ENCODE measurements around the gene TMEM129.

GRCh38 chr4:1727117-1728031 lies 6.3 kb upstream of the TMEM129 start:
- TF ChIP-seq CTCF (IDR thresholded peaks at IDR 0.05) (no peak), POLR2A (IDR thresholded peaks at IDR 0.05) (no peak)
